ENCODE results near the gene ATXN1.

GRCh38 chr6:16372029-16372776 is 389.1 kb downstream of the ATXN1 start:
- TF ChIP-seq CTCF (IDR thresholded peaks at IDR 0.05) (no peak), POLR2A (IDR thresholded peaks at IDR 0.05) (no peak)
